Occipital lobe (tissue), 2 donors: ENCODE results near the gene FRMD8. TPM values are rescaled to one million over a fixed set of nuclear protein-coding genes. Genes with fewer than 3 reads are reported as not detected.

Experiments
- DNase-seq: peaks from one replicate; lab custom pipeline; 2025; lab: John Stamatoyannopoulos, UW
- total RNA-seq: library from RNA; depleted of rRNA; stranded (reverse); fragments of >200 nt; gene quantifications from one replicate; pipeline ENCODE4 v1.2.3, GENCODE V29; 2014

The FRMD8 gene
- total RNA-seq, 1 donor from 2014 or later = 9.2 TPM

- no peak for DNase-seq
These were observed 6.5 kb downstream of the FRMD8 start for GRCh38 chr11:65392899-65393298.

DNA sequence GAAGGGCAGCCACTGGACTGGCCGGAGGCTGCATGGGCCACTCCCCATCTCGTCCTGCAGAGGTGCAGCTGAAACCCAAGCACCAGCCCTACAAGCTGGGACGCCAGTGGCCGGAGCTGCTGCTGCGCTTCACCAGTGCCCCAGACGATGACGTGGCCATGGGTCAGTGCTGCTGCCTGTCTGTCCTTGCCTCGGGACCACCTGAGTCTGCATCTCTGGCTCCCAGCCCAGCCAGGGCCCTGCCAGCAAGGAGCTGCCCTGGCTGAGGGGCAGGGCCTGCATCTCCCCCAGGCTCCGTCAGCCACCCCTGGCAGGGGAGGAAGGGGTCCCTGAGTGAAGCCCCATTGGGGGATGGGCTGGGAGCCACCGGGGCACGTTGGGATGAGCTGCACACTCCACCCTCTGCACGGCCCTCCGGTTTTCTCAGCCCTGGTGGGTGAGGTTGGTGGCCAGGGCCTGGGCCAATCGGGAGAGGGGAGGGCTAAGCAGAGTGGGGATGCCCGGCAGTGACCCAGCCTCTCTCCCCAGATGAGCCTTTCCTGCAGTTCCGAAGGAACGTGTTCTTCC is 7.2 kb downstream of the FRMD8 start:
- no peak for DNase-seq

GRCh38 chr11:65394125-65394536 is 7.7 kb downstream of the FRMD8 start:
- DNase-seq = no peak

GRCh38 chr11:65395961-65396530 is 9.6 kb downstream of the FRMD8 start:
- no peak for DNase-seq

GRCh38 chr11:65396769-65397745 is 10.6 kb downstream of the FRMD8 start:
- DNase-seq = no peak

DNA sequence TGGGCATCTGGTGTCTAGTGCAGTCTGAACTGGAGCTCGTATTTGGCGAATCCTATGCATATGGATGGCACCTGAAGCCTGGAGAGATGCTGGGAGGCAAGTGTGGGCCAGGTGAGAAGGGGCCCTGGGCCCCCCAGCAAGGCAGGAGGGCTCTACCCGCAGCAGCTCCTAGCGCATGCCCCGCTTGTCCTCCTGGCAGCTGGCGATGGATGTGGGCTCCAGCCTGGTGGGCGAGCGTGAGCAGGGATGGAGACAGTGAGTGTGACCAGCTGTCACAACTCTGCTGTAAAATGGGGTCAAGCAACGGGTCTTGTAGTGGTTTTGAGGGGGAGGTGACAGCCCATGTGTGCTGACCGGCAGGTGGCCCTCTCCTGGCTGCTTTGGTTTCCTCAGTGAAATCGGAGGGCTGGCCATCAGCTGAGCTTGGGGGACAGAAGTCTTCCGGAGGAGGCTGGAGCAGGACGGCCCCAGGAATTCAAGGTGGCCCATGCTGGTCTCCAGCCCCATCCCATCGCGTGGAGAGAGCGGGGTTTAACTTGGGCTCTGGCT is 12.0 kb downstream of the FRMD8 start:
- no peak for DNase-seq

DNA sequence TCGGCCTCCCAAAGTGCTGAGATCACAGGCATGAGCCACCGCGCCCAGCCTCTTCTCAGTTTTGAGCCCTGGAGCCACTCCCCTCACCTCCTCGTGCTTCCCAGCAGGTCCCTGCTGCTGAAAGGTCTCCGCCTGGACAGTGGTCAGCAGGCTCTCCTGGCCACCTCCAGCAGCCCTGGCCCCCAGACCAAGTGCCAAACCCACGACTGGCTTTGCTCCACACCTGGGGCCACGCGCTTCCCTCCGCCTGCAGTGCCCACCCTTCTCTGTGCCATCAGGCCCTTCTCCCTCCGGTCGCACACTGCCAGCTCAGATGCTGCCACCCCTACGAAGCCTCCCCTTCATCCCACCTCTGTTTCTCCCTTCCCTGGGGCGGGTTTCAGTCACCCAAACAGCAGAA is 12.8 kb downstream of the FRMD8 start:
- no peak for DNase-seq

GRCh38 chr11:65399845-65400244 is 13.4 kb downstream of the FRMD8 start:
- DNase-seq = no peak

- no peak for DNase-seq
These were observed 14.1 kb downstream of the FRMD8 start for GRCh38 chr11:65400307-65401072.

DNA sequence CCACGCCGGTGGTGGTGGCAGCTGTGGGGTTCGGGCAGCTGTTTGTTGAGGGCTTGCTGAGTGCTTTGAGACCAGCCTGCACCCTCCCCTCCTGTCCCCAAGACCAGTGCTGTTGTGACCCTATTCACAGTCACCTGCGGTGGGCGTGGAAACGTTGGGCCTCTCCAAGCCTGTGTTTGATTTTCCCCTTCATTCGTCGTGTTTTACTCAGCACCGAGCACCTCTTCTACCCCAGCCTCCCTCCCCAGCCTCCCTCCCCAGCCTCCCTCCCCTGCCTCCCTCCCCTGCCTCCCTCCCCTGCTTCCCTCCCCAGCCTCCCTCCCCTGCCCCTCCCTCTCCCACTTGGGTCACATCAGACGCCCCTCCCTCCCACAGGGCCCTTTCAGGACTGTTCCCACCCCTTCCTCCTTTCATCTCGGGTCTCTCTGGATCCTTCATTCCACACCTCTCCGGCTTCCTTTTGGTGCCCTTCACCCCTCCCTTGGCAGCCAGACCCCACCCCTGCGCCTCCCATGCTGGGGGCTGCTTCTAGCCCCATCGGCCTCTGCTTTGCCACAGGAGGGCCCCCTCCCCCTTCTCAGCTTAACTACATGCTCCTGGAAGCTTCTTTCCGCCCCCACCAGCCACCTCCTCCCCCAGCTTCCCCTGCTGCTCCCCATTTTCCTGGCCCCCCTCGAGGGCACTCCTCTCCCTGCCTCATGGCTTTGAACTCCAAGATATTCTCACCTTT is 14.8 kb downstream of the FRMD8 start:
- no peak for DNase-seq

- no peak for DNase-seq
These were observed 15.4 kb downstream of the FRMD8 start for GRCh38 chr11:65401803-65402248.

GRCh38 chr11:65402790-65403189 is 16.4 kb downstream of the FRMD8 start:
- DNase-seq = no peak

DNA sequence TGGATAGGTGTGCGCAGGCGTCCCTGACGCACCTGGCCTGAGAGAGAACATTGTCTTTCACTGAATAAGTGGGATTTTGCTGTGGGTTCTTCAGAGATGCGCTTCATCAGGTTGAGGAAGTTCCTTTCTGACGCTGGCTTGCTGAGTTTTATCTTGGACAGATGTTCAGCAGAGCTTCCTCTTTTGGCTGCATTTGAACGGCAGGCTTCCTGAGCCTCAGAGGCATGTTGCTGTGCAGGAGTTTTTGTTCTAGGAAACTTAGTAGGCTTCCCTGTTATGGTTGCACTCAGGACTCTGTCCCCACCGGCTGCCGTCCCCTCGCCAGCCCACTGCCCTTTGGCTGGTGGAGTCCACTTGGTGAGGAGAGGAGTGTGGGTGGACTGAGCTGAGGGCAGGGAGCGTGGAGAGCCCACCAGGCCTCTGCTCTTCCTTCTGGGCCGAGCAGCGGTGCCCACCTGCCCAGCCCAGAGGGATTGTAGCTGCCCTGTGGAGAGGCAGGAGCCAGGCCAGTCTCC is 17.2 kb downstream of the FRMD8 start:
- no peak for DNase-seq

DNA sequence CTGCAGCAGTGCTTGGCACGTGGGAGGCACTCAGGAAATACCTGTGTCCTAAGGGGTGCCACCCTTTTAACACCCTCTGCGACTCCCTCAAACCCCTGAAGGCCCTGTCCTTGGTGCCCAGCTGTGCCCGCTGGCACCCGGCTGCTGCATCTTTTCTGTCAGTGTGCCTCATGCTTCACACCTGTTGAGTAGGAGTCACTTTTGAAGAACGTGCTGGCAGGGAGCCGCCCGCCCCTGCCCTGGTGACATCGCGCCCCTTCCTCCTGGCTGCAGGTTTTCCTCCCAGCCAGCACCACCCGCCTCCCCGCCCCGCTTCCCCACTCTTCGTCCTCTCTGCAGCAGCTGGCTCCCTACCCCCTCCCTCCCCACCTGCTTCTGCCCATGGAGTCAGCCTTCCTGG is 17.8 kb downstream of the FRMD8 start:
- DNase-seq = no peak

DNA sequence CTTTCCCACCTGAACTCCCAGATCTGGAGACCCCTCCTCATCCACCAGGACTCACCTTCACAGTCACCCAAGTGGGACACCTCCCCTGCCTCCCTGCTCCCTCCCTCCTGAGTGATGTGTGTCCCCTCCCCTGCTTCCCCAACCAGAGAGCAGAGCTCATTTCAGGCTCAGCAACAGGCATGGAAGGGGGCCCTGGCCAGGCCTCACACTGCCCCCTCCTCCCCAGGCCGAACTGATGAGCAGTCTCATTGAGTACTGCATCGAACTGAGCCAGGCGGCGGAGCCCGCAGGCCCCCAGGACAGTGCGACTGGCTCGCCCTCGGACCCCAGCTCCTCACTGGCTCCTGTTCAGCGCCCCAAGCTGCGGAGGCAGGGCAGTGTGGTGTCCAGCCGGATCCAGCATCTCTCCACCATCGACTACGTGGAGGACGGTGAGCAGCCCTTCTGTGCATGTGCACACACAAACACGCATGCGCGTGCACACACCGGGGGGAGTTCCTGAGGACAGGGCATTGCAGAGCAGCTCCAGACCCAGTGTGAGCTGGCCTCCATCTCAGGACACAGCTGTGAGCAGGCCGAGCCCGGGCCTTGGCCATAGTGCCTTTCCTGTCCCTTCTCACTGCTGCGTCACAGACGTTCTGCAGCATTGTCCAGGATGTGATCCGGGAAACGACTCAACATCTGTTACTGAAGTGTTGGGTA is 18.4 kb downstream of the FRMD8 start:
- no peak for DNase-seq

GRCh38 chr11:65410936-65411680 is 24.7 kb downstream of the FRMD8 start:
- DNase-seq = no peak

GRCh38 chr11:65411681-65412070 is 25.2 kb downstream of the FRMD8 start:
- DNase-seq = no peak

DNA sequence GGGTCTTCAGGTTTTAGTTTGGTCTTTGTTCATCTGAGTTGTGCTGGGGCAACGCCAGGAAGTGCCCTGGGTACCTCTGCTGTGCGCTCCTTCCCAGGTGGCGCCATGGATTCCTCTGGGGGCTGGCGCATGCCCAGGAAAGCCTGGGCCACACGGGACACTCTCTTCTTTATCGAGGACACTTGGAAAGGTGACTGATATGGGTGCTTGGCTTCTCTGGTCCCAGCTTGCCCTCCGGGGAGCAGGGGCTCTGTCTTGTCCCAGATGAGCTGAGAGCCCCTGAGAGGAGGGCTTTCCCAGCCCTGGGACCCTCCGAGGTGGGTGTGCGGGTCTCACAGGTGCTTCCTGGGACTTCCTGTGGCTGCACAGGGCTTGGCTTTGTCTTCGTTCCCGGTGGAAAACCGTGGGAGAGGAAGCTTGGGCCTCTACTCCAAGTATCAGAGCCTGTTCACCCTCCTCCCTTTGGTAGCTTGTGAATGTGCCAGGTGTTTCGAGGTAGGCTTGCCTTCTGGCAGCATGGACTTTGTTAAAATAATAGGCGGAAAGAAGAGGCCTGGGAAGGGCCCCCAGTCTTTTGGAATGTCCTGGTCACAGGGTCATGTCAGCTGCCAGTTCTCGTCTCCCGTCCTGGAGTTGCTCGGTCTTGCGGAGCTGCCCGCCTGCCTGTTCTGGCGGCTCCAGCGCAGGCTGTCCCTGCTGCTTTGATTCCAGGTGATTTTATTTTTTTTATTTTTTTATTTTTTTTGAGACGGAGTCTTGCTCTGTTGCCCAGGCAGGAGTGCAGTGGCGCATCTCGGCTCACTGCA is 26.0 kb downstream of the FRMD8 start:
- no peak for DNase-seq
